Urinary bladder (tissue), 4 donors: Measurements from ENCODE around the gene NLGN3. TPM values are rescaled to one million over a fixed set of nuclear protein-coding genes. Genes with fewer than 3 reads are reported as not detected.

Experiments used
- DNase-seq: peaks from one replicate; pipeline ENCODE4 v3.0.0-alpha.2; 2015; ENCODE audit errors: extremely low spot score
- H3K27ac ChIP-seq: one replicate; pipeline ENCODE4 v1.5.1; 2013; ENCODE audit warnings: low read depth, mild to moderate bottlenecking, moderate library complexity
- H3K36me3 ChIP-seq: one replicate; pipeline ENCODE4 v1.6.1; 2013; ENCODE audit warnings: mild to moderate bottlenecking, moderate library complexity; ENCODE audit not compliant: insufficient read depth
- H3K4me1 ChIP-seq: one replicate; pipeline ENCODE4 v1.6.1; 2013; ENCODE audit warnings: mild to moderate bottlenecking, moderate library complexity; ENCODE audit not compliant: insufficient read depth
- H3K4me3 ChIP-seq: one replicate; pipeline ENCODE4 v1.5.1; 2013; ENCODE audit warnings: low read depth, low read length
- WGBS: extraction: QIAGEN DNeasy Blood & Tissue Kit; methylation state at CpG from one replicate; pipeline ENCODE4 v1.1.7; 2013; 5-methylcytosine and 5-hydroxymethylcytosine counted together
- polyA plus RNA-seq: library from polyadenylated mRNA; stranded (reverse); fragments of 200-250 nt; gene quantifications from one replicate; pipeline ENCODE4 v1.2.3, GENCODE V29; 2013
- total RNA-seq: library from RNA; depleted of rRNA; stranded (reverse); fragments of >200 nt; gene quantifications from one replicate; pipeline ENCODE4 v1.2.3, GENCODE V29; 2014
- donor health status: healthy with polysubstance abuse.
- donor health status: healthy.

NLGN3 gene
- total and polyA plus RNA-seq, 2 donors, result 1.8 to 3.1 TPM

DNA sequence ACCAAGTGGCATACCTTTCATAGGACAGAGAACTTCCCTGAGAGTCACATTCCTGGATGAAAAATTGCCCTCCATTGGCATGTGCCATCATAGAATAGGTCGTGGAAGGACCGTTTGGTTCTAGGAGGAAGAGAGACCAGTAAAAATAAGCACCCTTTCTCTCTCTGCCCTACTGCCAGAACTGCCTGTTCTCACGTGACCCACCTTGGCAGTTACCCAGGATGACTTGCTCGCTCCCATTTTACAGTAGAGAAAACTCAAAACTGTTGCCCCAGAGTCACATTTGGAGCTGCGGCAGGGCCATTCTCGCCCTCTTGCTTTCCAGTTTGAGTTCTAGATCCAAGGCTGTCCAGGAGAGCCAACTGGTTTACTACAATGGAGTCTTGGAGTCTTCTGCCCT is 1.1 kb upstream of the NLGN3 start:
- DNase-seq, result no peak
- Histone ChIP-seq H3K27ac (no peak overlapping the region), H3K4me3 (no peak overlapping the region), H3K36me3 (peaks cover 3% of the 10 kb centered on the region), H3K4me1 (no peaks in the 10 kb centered on the region)
- 33% methylated on average over 6 of the region's 6 CpGs for WGBS

DNA sequence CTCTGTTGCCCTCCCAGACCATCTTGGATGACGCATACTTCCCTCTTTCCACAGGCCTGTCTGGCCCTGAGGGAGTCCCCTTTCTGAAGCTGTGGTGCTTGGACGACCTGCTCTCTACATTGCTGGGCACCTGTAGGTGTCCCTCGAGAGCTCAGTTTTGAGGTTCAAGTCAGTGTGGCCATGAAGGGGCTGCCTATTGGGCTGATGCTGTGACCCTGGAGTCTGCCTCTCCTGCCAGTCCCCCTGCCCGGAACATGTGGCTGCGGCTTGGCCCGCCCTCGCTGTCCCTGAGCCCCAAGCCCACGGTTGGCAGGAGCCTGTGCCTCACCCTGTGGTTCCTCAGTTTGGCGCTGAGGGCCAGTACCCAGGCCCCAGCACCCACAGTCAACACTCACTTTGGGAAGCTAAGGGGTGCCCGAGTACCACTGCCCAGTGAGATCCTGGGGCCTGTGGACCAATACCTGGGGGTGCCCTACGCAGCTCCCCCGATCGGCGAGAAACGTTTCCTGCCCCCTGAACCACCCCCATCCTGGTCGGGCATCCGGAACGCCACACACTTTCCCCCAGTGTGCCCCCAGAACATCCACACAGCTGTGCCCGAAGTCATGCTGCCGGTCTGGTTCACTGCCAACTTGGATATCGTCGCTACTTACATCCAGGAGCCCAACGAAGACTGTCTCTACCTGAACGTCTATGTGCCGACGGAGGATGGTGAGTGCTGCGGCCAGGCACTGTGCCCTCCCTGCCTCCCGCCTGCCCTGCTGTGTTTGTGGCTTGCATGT is 3.0 kb downstream of the NLGN3 start:
- Histone ChIP-seq H3K4me3 (no peak overlapping the region), H3K27ac (no peak overlapping the region), H3K36me3 (no peaks in the 10 kb centered on the region), H3K4me1 (no peaks in the 10 kb centered on the region)
- no peak for DNase-seq
- 87% methylated on average over 28 of the region's 28 CpGs for WGBS

DNA sequence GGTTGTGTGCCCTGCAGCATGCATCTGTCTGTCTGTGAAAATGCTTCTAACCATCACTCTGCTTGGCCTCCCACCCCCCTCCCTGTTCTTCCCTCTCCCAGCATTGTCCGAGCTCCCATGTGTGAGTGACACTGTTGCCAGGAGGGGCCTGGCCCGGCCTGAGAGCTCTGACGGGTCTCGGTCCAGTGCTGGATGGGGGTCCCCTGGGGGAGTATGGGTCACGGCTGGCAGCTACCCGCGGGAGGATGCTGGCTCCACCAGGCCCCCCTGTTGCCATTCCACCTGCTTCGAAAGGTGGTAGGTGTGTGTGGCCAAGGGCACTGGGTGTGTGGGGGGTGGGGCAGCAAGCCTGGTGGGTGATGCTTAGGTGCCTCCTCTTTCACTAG is 3.6 kb downstream of the NLGN3 start:
- Histone ChIP-seq H3K27ac (no peak overlapping the region), H3K36me3 (no peaks in the 10 kb centered on the region), H3K4me1 (no peaks in the 10 kb centered on the region), H3K4me3 (no peak overlapping the region)
- WGBS, result 79% methylated on average over 8 of the region's 8 CpGs
- DNase-seq, result no peak

DNA sequence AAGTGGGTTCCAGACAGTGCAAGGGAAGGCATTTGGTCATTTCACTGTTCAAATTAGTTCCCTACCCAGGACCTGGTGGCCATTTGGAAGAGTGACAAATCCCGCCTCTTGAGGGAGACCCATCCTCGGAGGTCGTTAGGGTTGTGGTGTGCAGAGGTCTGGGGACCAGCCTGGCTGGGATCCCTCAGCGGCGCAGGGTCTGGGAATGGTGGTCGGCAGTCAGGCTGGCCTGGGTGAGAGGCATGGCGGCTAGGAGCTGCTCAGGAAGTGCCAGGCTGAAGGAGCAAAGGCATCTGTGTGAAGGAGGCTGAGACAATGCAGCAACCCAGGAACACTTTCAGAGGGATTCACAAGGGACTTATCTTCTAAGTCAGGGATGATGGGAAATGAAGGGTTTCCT is 6.7 kb downstream of the NLGN3 start:
- 69% methylated on average over 7 of the region's 7 CpGs for WGBS
- DNase-seq, result no peak
- no peak overlapping the region for H3K27ac ChIP-seq
- no peak overlapping the region for H3K4me3 ChIP-seq
- H3K36me3 ChIP-seq, result no peaks in the 10 kb centered on the region
- H3K4me1 ChIP-seq, result no peaks in the 10 kb centered on the region

DNA sequence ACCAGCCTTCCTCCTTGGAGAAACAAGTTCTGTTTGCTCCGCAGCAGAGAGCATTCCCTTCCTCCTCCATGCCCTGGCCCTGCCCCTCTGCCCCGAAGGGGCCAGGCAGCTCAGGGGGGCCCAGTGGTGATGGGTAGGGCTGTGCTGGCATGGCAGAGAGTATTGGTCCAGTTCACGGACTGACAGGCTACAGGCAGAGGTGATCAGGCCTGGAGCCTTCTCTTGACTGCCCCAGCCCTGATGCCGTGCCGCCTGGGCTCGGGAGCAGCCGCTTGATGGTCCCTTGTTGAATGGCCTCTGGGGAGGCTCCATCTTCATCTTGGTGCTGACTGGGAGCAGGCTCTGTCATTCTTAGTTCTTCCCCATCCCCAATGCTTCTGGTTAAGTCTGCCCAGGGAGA is 9.6 kb downstream of the NLGN3 start:
- Histone ChIP-seq H3K4me3 (no peak overlapping the region), H3K4me1 (no peaks in the 10 kb centered on the region), H3K36me3 (no peaks in the 10 kb centered on the region), H3K27ac (no peak overlapping the region)
- WGBS, result 95% methylated on average over 7 of the region's 7 CpGs
- no peak for DNase-seq

DNA sequence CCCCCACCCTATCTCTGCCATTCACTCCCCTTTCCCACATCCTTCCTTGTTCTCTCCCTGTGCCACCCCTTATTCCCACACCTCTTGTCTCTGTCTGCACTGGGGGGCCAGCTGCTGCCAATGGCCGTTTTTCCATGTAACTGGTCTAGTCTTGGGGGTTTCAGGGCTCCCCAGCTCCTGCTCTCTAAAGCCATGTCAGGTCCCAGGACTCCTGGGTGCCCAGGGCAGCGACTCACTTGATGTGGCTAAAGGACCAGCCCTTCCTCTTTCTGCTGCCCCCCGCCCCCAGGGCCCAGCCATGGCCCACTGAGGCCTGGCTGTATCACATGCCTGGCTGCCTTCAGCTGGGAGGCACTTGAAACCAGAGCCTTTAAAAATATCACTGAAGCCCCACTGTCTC is 10.0 kb downstream of the NLGN3 start:
- DNase-seq, result no peak

DNA sequence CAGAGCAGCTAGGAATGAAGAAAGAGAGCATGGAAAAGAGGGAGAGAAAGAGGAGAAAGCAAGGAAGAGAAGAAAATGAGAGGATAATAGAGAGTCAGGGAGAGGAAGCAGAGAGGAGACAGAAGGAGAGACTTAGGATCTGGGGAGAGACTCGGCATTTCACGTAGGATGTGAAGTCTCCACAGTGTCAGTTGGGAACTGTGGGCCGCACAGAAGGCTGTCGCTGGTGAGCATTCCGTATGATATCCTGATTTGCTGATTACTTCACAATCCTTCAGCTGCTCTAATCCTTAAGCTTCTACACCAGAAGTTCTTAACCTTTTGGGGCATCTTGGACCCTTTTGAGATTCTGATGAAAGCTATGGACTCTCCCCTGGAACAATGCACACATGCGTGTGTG is 14.0 kb downstream of the NLGN3 start:
- WGBS, result 86% methylated on average over 6 of the region's 6 CpGs
- H3K4me3 ChIP-seq, result no peak overlapping the region
- H3K27ac ChIP-seq, result no peak overlapping the region
- no peaks in the 10 kb centered on the region for H3K36me3 ChIP-seq
- DNase-seq, result no peak
- no peaks in the 10 kb centered on the region for H3K4me1 ChIP-seq

More for the DNA sequence above, 10.0 kb downstream of the NLGN3 start:
- Histone ChIP-seq H3K27ac (no peak overlapping the region), H3K4me3 (no peak overlapping the region), H3K36me3 (no peaks in the 10 kb centered on the region), H3K4me1 (no peaks in the 10 kb centered on the region)
- WGBS, result 85% methylated on average over 3 of the region's 3 CpGs

DNA sequence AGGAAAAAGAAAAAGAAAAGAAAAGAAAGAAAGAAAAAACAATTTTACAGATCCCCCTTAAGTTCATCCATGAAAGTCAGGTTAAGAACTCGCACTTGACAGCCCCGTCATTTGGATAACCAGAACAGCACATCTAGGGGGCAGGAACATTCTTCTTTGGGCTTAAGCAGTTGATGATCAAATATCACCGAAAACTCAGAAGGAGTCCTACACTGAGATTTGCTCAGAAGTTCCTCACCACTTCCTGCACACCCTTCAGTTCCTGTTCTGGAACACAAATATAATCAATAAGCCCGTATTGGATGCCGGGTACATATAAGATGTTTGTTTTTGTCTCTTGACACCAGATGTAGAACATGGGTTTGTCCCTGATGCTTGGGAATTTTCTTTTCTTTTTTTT is 14.7 kb downstream of the NLGN3 start:
- WGBS, result 85% methylated on average over 5 of the region's 5 CpGs
- DNase-seq, result no peak
- Histone ChIP-seq H3K27ac (no peak overlapping the region), H3K4me1 (no peaks in the 10 kb centered on the region), H3K4me3 (no peak overlapping the region), H3K36me3 (no peaks in the 10 kb centered on the region)

DNA sequence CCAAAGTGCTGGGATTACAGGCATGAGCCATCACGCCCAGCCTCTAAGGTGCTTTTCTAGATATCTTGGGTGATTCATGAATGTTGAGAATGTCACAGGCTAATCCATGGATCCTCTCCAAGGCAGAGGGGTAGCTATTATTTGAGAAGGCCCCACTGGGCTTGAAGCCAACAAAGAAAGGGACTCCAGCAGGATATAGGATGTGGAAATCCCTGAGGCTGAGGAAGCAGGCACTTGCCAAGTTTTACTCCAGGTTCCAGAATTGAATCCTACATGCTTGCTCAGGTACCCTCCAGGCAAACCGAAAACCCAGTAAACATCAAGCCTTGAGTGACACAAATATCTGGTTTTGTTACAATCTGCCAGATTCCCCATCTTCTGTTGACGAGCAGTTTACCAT is 15.8 kb downstream of the NLGN3 start:
- no peak overlapping the region for H3K27ac ChIP-seq
- 84% methylated on average over 3 of the region's 3 CpGs for WGBS
- no peaks in the 10 kb centered on the region for H3K4me1 ChIP-seq
- H3K36me3 ChIP-seq, result no peaks in the 10 kb centered on the region
- no peak for DNase-seq
- no peak overlapping the region for H3K4me3 ChIP-seq

DNA sequence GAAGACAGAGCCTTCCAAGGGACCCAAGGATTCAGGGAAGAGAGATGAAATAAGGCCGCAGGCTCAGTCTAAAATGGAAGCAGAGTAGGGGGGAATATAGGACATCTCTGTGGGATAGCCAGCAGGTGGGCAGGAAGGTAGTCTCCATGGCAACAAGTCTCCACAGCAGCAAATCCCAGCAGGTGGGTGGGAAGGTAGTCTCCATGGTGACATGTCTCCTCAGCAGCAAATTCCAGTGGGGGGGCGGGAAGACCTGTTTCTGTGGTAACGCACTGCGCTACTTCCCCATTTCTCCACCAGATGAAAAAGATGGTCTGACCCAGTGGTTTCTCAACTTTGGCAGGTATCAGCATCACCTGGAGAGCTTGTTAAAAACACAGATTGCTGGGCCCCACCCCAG is 18.3 kb downstream of the NLGN3 start:
- Histone ChIP-seq H3K27ac (no peak overlapping the region), H3K4me1 (no peaks in the 10 kb centered on the region), H3K36me3 (no peaks in the 10 kb centered on the region), H3K4me3 (no peak overlapping the region)
- 94% methylated on average over 4 of the region's 4 CpGs for WGBS
- DNase-seq, result no peak

DNA sequence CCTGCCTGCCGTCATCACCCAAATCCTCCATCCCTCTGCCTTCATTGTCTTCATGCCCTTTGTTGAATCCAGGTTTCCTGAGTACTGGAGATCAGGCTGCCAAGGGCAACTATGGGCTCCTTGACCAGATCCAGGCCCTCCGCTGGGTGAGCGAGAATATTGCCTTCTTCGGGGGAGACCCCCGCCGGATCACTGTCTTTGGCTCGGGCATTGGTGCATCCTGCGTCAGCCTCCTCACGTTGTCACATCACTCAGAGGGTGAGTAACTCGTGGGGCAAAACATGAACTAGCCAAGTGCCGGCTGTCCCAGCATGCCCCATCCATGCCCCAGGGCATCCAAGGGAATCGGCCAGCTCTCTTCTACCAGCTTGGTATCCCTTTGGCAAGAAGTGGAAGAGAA is 19.4 kb downstream of the NLGN3 start:
- WGBS, result 96% methylated on average over 12 of the region's 12 CpGs
- no peak overlapping the region for H3K27ac ChIP-seq
- no peak for DNase-seq
- no peaks in the 10 kb centered on the region for H3K36me3 ChIP-seq
- H3K4me3 ChIP-seq, result no peak overlapping the region
- no peaks in the 10 kb centered on the region for H3K4me1 ChIP-seq

DNA sequence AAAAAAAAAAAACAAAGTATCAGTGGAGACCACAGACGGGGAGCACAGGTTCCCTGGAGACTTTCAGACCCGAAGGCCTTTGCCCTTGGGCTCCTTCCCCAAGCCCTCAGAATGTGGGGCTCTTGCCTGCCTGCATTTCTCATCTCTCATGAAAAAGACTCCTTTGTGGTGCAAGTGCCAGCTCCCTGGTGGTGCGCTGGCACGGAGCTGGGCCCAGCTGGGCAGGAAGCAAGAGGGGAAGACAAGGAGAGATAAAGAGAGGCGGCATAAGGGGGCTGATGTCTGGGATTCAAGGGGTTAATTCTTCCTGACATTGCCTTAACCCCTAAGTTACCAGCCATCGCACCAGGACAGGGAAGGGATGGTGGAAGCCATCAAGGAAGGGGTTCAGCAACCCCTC is 21.8 kb downstream of the NLGN3 start:
- Histone ChIP-seq H3K36me3 (no peaks in the 10 kb centered on the region), H3K4me1 (no peaks in the 10 kb centered on the region), H3K4me3 (no peak overlapping the region), H3K27ac (no peak overlapping the region)
- no peak for DNase-seq
- WGBS, result 78% methylated on average over 6 of the region's 6 CpGs

DNA sequence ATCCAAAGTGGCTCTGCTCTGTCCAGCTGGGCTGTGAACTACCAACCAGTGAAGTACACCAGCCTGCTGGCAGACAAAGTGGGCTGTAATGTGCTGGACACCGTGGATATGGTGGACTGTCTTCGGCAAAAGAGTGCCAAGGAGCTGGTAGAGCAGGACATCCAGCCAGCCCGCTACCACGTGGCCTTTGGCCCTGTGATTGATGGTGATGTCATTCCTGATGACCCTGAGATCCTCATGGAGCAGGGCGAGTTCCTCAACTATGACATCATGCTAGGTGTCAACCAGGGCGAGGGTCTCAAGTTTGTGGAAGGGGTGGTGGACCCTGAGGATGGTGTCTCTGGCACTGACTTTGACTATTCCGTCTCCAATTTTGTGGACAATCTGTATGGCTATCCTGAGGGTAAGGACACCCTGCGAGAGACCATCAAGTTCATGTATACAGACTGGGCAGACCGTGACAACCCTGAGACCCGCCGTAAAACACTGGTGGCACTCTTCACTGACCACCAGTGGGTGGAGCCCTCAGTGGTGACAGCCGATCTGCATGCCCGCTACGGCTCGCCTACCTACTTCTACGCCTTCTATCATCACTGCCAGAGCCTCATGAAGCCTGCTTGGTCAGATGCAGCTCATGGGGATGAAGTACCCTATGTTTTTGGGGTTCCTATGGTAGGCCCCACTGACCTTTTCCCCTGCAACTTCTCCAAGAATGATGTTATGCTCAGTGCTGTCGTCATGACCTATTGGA is 22.6 kb downstream of the NLGN3 start:
- 92% methylated on average over 17 of the region's 17 CpGs for WGBS
- DNase-seq, result no peak
- H3K27ac ChIP-seq, result no peak overlapping the region

DNA sequence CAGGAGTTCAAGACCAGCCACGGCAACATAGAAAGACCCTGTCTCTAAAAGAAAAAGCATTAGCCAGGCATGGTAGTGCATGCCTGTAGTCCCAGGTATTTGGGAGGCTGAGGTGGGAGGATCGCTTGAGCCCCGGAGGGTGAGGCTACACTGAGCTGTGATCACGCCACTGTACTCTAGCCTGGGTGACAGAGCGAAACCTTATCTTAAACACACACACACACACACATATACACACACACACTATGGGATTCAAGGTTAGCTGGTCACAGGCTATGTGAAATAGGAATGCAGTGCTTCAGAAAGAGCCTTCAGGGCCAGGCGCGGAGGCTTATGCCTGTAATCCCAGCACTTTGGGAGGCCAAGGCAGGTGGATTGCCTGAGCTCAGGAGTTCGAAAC is 23.5 kb downstream of the NLGN3 start:
- 98% methylated on average over 8 of the region's 8 CpGs for WGBS
- DNase-seq, result no peak
- H3K36me3 ChIP-seq, result no peaks in the 10 kb centered on the region
- H3K27ac ChIP-seq, result no peak overlapping the region
- H3K4me3 ChIP-seq, result no peak overlapping the region
- no peaks in the 10 kb centered on the region for H3K4me1 ChIP-seq

More for the DNA sequence above, 22.6 kb downstream of the NLGN3 start:
- Histone ChIP-seq H3K4me1 (no peaks in the 10 kb centered on the region), H3K4me3 (no peak overlapping the region), H3K36me3 (no peaks in the 10 kb centered on the region)
